GM23248 (cell line): ENCODE results near the gene UCN.

Source experiments
- EZH2 ChIP-seq: fragments of 200-600 bp; sonication (generic); IDR thresholded peaks from 2 replicates; pipeline ENCODE4 v1.6.1; 2018; ENCODE audit warnings: antibody characterized with exemption, mild to moderate bottlenecking; ENCODE audit not compliant: insufficient read depth, poor library complexity, severe bottlenecking
- EZH2phosphoT487 ChIP-seq: fragments of 200-600 bp; sonication (generic); IDR thresholded peaks from 2 replicates; pipeline ENCODE4 v1.6.1; 2018; ENCODE audit warnings: antibody characterized with exemption, moderate library complexity, mild to moderate bottlenecking, low read depth; ENCODE audit not compliant: insufficient read depth

- TF ChIP-seq EZH2 = no peak
- TF ChIP-seq EZH2phosphoT487 = no peak
These were observed 46.3 kb downstream of the UCN start for GRCh38 chr2:27261926-27262298.
